ENCODE data around the gene INTS2. TPM values are rescaled to one million over a fixed set of nuclear protein-coding genes. Genes with fewer than 3 reads are reported as not detected.
"Not testable (repeated sequence)": the region's sequence is repeated elsewhere in the genome, so short reads cannot be mapped to it uniquely, and the experiment has no call there.

Gene INTS2
- total RNA-seq, 4 donors from 2014 or later = 6.7 to 13.2 (median 10.2) TPM

- DNase-seq = no peak
- H3K4me3 ChIP-seq = no peak overlapping the region
- H3K27ac ChIP-seq = no peak overlapping the region
- TF ChIP-seq, protein P1, sequence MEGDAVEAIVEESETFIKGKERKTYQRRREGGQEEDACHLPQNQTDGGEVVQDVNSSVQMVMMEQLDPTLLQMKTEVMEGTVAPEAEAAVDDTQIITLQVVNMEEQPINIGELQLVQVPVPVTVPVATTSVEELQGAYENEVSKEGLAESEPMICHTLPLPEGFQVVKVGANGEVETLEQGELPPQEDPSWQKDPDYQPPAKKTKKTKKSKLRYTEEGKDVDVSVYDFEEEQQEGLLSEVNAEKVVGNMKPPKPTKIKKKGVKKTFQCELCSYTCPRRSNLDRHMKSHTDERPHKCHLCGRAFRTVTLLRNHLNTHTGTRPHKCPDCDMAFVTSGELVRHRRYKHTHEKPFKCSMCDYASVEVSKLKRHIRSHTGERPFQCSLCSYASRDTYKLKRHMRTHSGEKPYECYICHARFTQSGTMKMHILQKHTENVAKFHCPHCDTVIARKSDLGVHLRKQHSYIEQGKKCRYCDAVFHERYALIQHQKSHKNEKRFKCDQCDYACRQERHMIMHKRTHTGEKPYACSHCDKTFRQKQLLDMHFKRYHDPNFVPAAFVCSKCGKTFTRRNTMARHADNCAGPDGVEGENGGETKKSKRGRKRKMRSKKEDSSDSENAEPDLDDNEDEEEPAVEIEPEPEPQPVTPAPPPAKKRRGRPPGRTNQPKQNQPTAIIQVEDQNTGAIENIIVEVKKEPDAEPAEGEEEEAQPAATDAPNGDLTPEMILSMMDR (IDR thresholded peaks at IDR 0.05) = no peak
- TF ChIP-seq POLR2A (IDR thresholded peaks at IDR 0.05) = no peak
- H3K9me3 ChIP-seq = no peaks in the 10 kb centered on the region
- no peaks in the 10 kb centered on the region for H3K27me3 ChIP-seq
- no peaks in the 10 kb centered on the region for H3K4me1 ChIP-seq
- no peaks in the 10 kb centered on the region for H3K36me3 ChIP-seq
Observed at GRCh38 chr17:61832463-61832862, 95.3 kb downstream of the INTS2 start.

- Histone ChIP-seq H3K36me3 (no peaks in the 10 kb centered on the region), H3K4me1 (no peaks in the 10 kb centered on the region), H3K4me3 (no peak overlapping the region), H3K27ac (no peak overlapping the region), H3K27me3 (no peaks in the 10 kb centered on the region), H3K9me3 (no peaks in the 10 kb centered on the region)
- TF ChIP-seq, protein P1 (IDR thresholded peaks at IDR 0.05) = no peak
- TF ChIP-seq POLR2A (IDR thresholded peaks at IDR 0.05) = no peak
- DNase-seq = no peak
Observed at GRCh38 chr17:61831099-61831498, 96.7 kb downstream of the INTS2 start.

- Histone ChIP-seq H3K9me3 (no peaks in the 10 kb centered on the region), H3K4me1 (no peaks in the 10 kb centered on the region), H3K4me3 (no peak overlapping the region), H3K27me3 (no peaks in the 10 kb centered on the region), H3K27ac (no peak overlapping the region), H3K36me3 (no peaks in the 10 kb centered on the region)
- TF ChIP-seq, protein P1 (IDR thresholded peaks at IDR 0.05) = no peak
- no peak for TF ChIP-seq POLR2A (IDR thresholded peaks at IDR 0.05)
- no peak for DNase-seq
Observed at GRCh38 chr17:61828694-61829093, 99.1 kb downstream of the INTS2 start.

DNA sequence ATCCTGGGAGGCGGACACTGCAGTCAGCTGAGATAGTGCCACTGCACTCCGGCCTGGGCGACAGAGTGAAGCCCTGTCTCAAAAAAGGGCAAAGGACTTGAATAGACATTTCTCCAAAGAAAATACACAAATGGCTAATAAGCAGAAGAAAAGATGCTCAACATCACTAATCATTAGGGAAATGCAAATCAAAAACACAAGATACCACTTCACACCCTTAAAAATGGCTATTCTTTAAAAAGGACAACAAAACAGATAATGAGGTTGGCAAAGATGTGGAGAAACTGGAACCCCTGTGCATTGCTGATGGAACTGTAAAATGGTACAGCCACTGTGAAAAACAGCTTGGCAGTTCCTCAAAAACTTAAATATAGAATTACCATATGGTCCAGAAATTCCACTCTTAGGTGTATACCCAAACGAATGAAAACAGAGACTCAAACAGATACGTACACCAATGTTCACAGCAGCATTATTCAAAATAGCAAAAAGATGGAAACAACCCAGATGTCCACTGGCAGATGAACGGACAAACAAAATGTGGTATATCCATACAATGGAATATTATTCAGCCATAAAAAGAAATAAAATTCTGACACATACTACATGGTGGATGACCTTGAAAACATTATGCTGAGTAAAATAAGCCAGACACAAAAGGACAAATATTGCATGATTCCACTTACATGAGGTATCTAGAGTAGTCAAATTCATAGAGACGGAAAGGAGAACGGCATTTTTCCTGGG is 100.0 kb downstream of the INTS2 start:
- no peak overlapping the region for H3K4me3 ChIP-seq
- no peaks in the 10 kb centered on the region for H3K4me1 ChIP-seq
- no peak for DNase-seq
- H3K27me3 ChIP-seq = no peaks in the 10 kb centered on the region
- no peaks in the 10 kb centered on the region for H3K9me3 ChIP-seq
- no peaks in the 10 kb centered on the region for H3K36me3 ChIP-seq
- no peak overlapping the region for H3K27ac ChIP-seq
- TF ChIP-seq, protein P1 (IDR thresholded peaks at IDR 0.05) = no peak
- no peak for TF ChIP-seq POLR2A (IDR thresholded peaks at IDR 0.05)

DNA sequence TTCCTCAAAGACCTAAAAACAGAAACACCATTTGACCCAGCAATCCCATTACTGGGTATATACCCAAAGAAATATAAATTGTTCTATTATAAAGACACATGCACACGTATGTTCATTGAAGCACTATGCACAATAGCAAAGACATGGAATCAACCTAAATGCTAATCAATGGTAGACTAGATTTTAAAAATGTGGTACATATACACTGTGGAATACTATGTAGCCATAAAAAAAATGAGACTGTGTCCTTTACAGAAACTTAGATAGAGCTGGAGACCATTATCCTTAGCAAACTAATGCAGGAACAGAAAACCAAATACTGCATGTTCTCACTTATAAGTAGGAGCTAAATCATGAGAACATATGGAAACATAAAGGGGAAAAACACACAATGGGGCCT is 100.9 kb downstream of the INTS2 start:
- not testable (repeated sequence) for H3K4me1 ChIP-seq, H3K27me3 ChIP-seq, H3K27ac ChIP-seq, DNase-seq, H3K9me3 ChIP-seq, H3K4me3 ChIP-seq, H3K36me3 ChIP-seq

DNA sequence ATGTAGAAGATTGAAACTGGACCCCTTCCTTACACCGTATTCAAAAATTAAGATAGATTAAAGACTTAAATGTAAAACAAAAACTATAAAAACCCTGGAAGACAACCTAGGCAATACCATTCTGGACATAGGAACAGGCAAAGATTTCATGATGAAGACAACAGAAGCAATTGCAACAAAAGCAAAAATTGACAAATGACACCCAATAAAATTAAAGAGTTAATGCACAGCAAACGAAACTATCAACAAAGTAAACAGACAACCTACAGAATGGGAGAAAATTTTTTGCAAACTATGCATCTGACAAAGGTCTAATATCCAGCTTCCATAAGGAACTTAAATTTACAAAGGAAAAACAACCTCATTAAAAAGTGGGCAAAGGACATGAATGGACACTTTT is 101.6 kb downstream of the INTS2 start:
- not testable (repeated sequence) for DNase-seq, H3K4me3 ChIP-seq, H3K27me3 ChIP-seq, H3K9me3 ChIP-seq, H3K4me1 ChIP-seq, H3K36me3 ChIP-seq, H3K27ac ChIP-seq

All from Peyer's patch (tissue), 4 donors.